Measurements from ENCODE around the gene ADARB1. TPM values are rescaled to one million over a fixed set of nuclear protein-coding genes. Genes with fewer than 3 reads are reported as not detected.

Gene ADARB1
- total RNA-seq, 2 donors from 2014 or later, result 8.7 to 9.3 TPM

DNA sequence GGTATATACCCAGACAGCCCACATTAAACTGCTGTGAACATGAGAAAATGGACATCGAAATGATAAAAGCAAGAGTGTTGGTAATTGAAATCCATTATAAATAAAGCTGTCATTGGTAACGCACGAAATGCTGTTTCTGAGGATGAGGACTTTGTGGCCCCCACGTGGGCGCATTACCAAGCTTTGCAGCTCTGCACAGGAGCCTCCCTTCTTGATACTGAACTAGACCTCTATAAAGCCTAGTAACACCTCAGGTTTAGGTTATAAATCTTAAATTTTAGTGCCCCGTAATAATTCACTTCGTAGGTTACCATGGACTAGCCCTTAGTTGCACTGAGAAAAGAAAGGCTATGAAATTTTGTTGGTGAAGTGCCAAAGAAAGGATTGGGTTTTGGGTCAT is 45.4 kb downstream of the ADARB1 start:
- no peaks in the 10 kb centered on the region for H3K4me1 ChIP-seq
- H3K4me3 ChIP-seq, result no peak overlapping the region
- no peak overlapping the region for H3K27ac ChIP-seq
- intact Hi-C loops (cut with DNase I), result no loop called here
- H3K27me3 ChIP-seq, result no peaks in the 10 kb centered on the region
- no peaks in the 10 kb centered on the region for H3K36me3 ChIP-seq
- TF ChIP-seq, protein P1, sequence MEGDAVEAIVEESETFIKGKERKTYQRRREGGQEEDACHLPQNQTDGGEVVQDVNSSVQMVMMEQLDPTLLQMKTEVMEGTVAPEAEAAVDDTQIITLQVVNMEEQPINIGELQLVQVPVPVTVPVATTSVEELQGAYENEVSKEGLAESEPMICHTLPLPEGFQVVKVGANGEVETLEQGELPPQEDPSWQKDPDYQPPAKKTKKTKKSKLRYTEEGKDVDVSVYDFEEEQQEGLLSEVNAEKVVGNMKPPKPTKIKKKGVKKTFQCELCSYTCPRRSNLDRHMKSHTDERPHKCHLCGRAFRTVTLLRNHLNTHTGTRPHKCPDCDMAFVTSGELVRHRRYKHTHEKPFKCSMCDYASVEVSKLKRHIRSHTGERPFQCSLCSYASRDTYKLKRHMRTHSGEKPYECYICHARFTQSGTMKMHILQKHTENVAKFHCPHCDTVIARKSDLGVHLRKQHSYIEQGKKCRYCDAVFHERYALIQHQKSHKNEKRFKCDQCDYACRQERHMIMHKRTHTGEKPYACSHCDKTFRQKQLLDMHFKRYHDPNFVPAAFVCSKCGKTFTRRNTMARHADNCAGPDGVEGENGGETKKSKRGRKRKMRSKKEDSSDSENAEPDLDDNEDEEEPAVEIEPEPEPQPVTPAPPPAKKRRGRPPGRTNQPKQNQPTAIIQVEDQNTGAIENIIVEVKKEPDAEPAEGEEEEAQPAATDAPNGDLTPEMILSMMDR (IDR thresholded peaks at IDR 0.05), result no peak
- no peaks in the 10 kb centered on the region for H3K9me3 ChIP-seq
- no peak for DNase-seq
- H3K9ac ChIP-seq (ENCODE audit: low read depth in 2 of 2, low read length in 2 of 2), result no peak overlapping the region

- Histone ChIP-seq H3K36me3 (no peaks in the 10 kb centered on the region), H3K9ac (ENCODE audit: low read depth in 2 of 2, low read length in 2 of 2) (no peak overlapping the region), H3K27ac (no peak overlapping the region), H3K27me3 (no peaks in the 10 kb centered on the region), H3K4me1 (no peaks in the 10 kb centered on the region), H3K4me3 (no peak overlapping the region), H3K9me3 (no peaks in the 10 kb centered on the region)
- DNase-seq, result no peak
- TF ChIP-seq, protein P1 (IDR thresholded peaks at IDR 0.05), result no peak
- intact Hi-C loops (cut with DNase I), result no loop called here
Measured at GRCh38 chr21:45120975-45121374, 46.6 kb downstream of the ADARB1 start.

DNA sequence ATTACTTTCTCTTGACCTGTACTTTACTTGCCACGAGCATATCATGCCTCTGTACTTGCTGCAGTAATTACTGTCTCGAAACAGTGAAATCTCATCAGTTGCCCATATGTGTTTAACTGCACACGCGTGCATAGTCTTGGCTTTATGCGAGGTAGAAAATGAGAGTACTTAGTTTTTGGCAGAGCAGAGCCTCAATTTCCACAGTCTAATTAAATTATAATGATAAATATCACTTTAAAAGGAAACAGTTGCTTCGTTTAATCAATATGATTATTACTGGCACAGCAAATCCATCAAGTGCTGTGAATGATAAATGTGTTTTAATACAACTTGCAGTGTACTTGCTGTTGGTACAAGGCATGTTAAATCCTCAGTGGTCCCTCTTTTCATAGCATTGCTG is 47.6 kb downstream of the ADARB1 start:
- Histone ChIP-seq H3K27me3 (no peaks in the 10 kb centered on the region), H3K4me3 (no peak overlapping the region), H3K36me3 (no peaks in the 10 kb centered on the region), H3K27ac (no peak overlapping the region), H3K9ac (ENCODE audit: low read depth in 2 of 2, low read length in 2 of 2) (no peak overlapping the region), H3K4me1 (no peaks in the 10 kb centered on the region), H3K9me3 (no peaks in the 10 kb centered on the region)
- no peak for DNase-seq
- intact Hi-C loops (cut with DNase I), result no loop called here
- TF ChIP-seq, protein P1 (IDR thresholded peaks at IDR 0.05), result no peak

DNA sequence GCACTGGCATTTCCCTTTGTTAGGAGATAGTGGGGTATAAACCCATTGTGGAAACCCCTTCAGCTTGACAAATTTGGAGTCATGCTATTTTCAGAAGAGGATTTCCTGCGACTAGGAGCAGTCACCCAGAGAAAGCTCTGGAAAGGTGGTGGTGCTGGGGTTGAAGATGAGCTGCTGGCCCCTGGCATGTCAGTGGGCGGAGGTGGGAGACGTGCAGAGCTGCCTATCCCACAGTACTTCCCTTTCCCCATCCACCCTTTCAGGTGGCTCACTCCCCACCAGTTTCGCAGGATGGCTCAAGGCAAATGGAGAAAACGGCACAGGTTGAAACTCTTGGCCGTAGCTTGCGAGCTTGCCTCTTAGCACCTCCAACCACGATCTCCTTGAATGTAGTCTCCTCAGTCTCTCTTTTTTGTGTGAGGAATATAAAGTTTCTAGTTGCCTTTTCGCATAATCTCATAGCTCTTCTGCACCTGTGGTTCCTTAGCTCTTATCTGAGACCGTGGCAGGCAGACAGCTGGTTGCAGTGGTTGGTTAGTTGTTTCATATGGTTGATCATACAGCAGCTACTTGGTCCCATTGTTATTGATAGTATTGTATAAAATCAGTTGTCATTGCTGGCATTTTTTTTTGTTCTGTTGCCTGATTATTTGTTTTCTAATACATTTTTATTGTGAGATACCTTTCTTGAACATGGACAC is 48.2 kb downstream of the ADARB1 start:
- intact Hi-C loops (cut with DNase I), result no loop called here
- DNase-seq, result no peak
- no peak overlapping the region for H3K27ac ChIP-seq
- TF ChIP-seq, protein P1 (IDR thresholded peaks at IDR 0.05), result no peak
- no peak overlapping the region for H3K9ac ChIP-seq (ENCODE audit: low read depth in 2 of 2, low read length in 2 of 2)
- no peak overlapping the region for H3K4me3 ChIP-seq
- H3K4me1 ChIP-seq, result no peaks in the 10 kb centered on the region
- no peaks in the 10 kb centered on the region for H3K9me3 ChIP-seq
- H3K27me3 ChIP-seq, result no peaks in the 10 kb centered on the region
- no peaks in the 10 kb centered on the region for H3K36me3 ChIP-seq

GRCh38 chr21:45123440-45123839 is 49.1 kb downstream of the ADARB1 start:
- Histone ChIP-seq H3K9me3 (no peaks in the 10 kb centered on the region), H3K27me3 (no peaks in the 10 kb centered on the region), H3K27ac (no peak overlapping the region), H3K4me3 (no peak overlapping the region), H3K36me3 (no peaks in the 10 kb centered on the region), H3K4me1 (no peaks in the 10 kb centered on the region), H3K9ac (ENCODE audit: low read depth in 2 of 2, low read length in 2 of 2) (no peak overlapping the region)
- TF ChIP-seq, protein P1 (IDR thresholded peaks at IDR 0.05), result no peak
- intact Hi-C loops (cut with DNase I), result no loop called here
- DNase-seq, result no peak
